K562 (cell line): ENCODE measurements around the gene ENKUR. TPM values are rescaled to one million over a fixed set of nuclear protein-coding genes. Genes with fewer than 3 reads are reported as not detected.
A peak's percentile ranks its signal among the peaks of the same experiment; 100 is the strongest.

Experiments
- ATF1 ChIP-seq, 2 experiments: fragments of 450-650 bp in 1 of 2; IDR thresholded peaks; 2 replicates each; pipeline ENCODE4 v1.6.1; 2016; ENCODE audit warnings: missing compliant biosample characterization in 1 of 2, missing genetic modification characterization in 1 of 2
- DMBX1 ChIP-seq: fragments of 250-450 bp; sonication (Bioruptor Pico); IDR thresholded peaks from 2 replicates; pipeline ENCODE4 v1.8.0; 2022; ENCODE audit warnings: inconsistent platforms, mild to moderate bottlenecking, moderate library complexity, borderline replicate concordance
- ETV1 ChIP-seq: fragments of 450-650 bp; conservative IDR thresholded peaks from 2 replicates; pipeline ENCODE4 v1.6.1; 2016; ENCODE audit warnings: missing genetic modification characterization, control low read depth, low read depth, missing compliant biosample characterization
- JUND ChIP-seq, 2 experiments: IDR thresholded peaks; 2 replicates in 1 of 2; 3 replicates in 1 of 2; pipeline ENCODE4 v1.6.1; 2011; ENCODE audit warnings: borderline replicate concordance in 2 of 2, low read depth in 2 of 2, low read length in 2 of 2, improper control_type of control experiment in 1 of 2, missing biosample characterization in 1 of 2, missing genetic modification characterization in 1 of 2, missing genetic modification reagents in 1 of 2
- POLR2A ChIP-seq: fragments of 450-650 bp; conservative IDR thresholded peaks from 2 replicates; pipeline ENCODE4 v1.6.1; 2016
- POLR2B ChIP-seq: fragments of 450-650 bp; IDR thresholded peaks from 2 replicates; pipeline ENCODE4 v1.6.1; 2018; ENCODE audit warnings: low read depth; ENCODE audit not compliant: partially characterized antibody
- TAF7 ChIP-seq: fragments of 450-650 bp; IDR thresholded peaks from 2 replicates; pipeline ENCODE4 v1.6.1; 2016; ENCODE audit warnings: missing genetic modification characterization, missing compliant biosample characterization
- TCF3 ChIP-seq: sonication (generic); formaldehyde crosslinking; IDR thresholded peaks from 2 replicates; pipeline ENCODE4 v1.4.0; 2020; ENCODE audit warnings: mild to moderate bottlenecking, missing genetic modification reagents
- TEAD1 ChIP-seq, 2 experiments: fragments of 450-650 bp in 1 of 2; sonication (generic) in 1 of 2; formaldehyde crosslinking; IDR thresholded peaks; 2 replicates each; pipeline versions ENCODE4 v1.4.0 to v1.8.0; 2020 to 2022; ENCODE audit warnings: mild to moderate bottlenecking in 2 of 2, missing genetic modification reagents in 1 of 2
- ZFP1 ChIP-seq: fragments of 450-650 bp; formaldehyde crosslinking; IDR thresholded peaks from 2 replicates; pipeline ENCODE4 v1.4.0; 2020; ENCODE audit warnings: mild to moderate bottlenecking, mixed read lengths
- polyA plus RNA-seq, 8 experiments: library from polyadenylated mRNA; depleted of rRNA in 4 of 8; stranded (reverse) in 5 of 8; unstranded in 3 of 8; fragments of >200 nt; fragmentation: Nextera tagmentation in 2 of 8; fragmentation: Illumina TruSeq in 1 of 8; extraction: Ambion mirVana in 2 of 8; extraction: Trizol in 1 of 8; gene quantifications; 2 replicates each; pipeline versions ENCODE4 v1.2.1 to v1.2.3, GENCODE V29; 2011 to 2014; ENCODE audit warnings: inconsistent platforms in 1 of 8, missing spikeins in 1 of 8
- total RNA-seq, 7 experiments: library from RNA; depleted of rRNA in 6 of 7; stranded (reverse); fragments of >200 nt in 6 of 7; fragmentation: Illumina TruSeq in 2 of 7; extraction: Trizol in 2 of 7; gene quantifications; 2 replicates each; pipeline versions ENCODE4 v1.2.1 to v1.2.3, GENCODE V29; 2011 to 2021; ENCODE audit warnings: low replicate concordance in 1 of 7
- TF ChIP-seq, protein P1 (sequence below): fragments of 450-650 bp; IDR thresholded peaks from 2 replicates; pipeline ENCODE4 v1.6.1; 2018; ENCODE audit warnings: mild to moderate bottlenecking, low read depth; ENCODE audit not compliant: partially characterized antibody
- TF ChIP-seq, protein P2 (sequence below), 2 experiments: fragments of 450-650 bp in 1 of 2; sonication (generic) in 1 of 2; formaldehyde crosslinking; conservative IDR thresholded peaks; 2 replicates each; pipeline versions ENCODE4 v1.4.0 to v1.8.1; 2020 to 2022; ENCODE audit warnings: mild to moderate bottlenecking in 1 of 2, missing genetic modification reagents in 1 of 2
- TF ChIP-seq, protein P3 (sequence below): fragments of 450-650 bp; IDR thresholded peaks from 2 replicates; pipeline ENCODE4 v1.6.1; 2016; ENCODE audit warnings: antibody characterized with exemption
- TF ChIP-seq, protein P4 (sequence below), 2 experiments: IDR thresholded peaks in 1 of 2; conservative IDR thresholded peaks in 1 of 2; 2 replicates each; pipeline ENCODE4 v1.6.1; 2016; ENCODE audit warnings: low read depth in 2 of 2, mild to moderate bottlenecking in 1 of 2, missing compliant biosample characterization in 1 of 2, missing genetic modification characterization in 1 of 2, moderate library complexity in 1 of 2
- TF ChIP-seq, protein P5 (sequence below): fragments of 450-650 bp; IDR thresholded peaks from 2 replicates; pipeline ENCODE4 v1.6.1; 2016
- TF ChIP-seq, protein P6 (sequence below): fragments of 450-650 bp; formaldehyde crosslinking; IDR thresholded peaks from 2 replicates; pipeline ENCODE4 v1.4.0; 2022; ENCODE audit warnings: mild to moderate bottlenecking, moderate library complexity

ENKUR gene
- total and polyA plus RNA-seq, 9 of the 15 experiments (the other 6 are each of a cell fraction or from before 2014, with no cell fraction given), result 0.06 to 0.46 (median 0.20) TPM

DNA sequence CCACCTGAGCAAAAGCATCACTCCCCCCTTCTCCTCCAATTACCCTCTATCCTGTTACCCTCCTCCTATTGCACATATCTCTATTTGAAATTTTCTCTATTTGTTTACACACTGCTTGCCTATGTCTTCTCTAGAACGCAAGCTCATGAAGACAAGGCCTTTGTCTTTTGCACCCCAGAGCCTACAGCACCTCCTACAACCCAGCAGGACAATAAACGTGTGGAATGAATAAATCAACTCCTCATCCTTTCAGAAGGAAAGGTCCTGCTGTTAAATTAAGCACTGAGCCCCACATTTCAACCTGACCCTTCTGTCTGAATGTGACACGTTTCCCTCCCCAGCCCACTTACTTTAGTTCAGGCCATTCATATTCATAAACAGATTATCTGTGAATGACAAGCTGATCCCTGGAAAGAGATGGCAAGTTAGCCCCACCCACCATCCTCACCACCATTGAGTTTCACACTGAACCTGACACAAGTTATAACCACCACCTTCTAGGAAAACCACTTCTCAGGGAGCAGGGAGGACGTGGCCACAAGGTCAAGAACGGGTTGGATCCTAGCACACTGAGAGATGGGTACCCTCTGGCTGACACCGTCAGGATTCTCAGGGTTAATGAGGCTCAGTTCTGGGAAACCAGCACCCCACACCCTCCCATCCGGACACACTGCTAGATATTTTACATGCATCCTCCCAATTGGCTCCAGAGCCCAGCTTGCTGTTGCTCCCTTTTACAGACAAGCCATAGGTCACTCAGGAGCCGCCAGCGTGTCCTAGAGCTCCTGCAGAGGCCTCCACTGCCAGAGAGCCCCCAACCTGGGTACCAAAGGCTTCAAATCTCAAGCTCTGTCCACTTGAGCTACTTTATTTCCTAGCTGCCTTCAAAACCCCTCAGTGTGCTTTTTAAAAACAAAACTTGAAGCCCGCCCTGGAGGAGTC lies 64.5 kb downstream of the ENKUR start (continued):
- TF ChIP-seq, protein P1, sequence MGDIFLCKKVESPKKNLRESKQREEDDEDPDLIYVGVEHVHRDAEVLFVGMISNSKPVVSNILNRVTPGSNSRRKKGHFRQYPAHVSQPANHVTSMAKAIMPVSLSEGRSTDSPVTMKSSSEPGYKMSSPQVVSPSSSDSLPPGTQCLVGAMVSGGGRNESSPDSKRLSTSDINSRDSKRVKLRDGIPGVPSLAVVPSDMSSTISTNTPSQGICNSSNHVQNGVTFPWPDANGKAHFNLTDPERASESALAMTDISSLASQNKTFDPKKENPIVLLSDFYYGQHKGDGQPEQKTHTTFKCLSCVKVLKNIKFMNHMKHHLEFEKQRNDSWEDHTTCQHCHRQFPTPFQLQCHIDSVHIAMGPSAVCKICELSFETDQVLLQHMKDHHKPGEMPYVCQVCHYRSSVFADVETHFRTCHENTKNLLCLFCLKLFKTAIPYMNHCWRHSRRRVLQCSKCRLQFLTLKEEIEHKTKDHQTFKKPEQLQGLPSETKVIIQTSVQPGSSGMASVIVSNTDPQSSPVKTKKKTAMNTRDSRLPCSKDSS, result no peak
- TF ChIP-seq, protein P2, sequence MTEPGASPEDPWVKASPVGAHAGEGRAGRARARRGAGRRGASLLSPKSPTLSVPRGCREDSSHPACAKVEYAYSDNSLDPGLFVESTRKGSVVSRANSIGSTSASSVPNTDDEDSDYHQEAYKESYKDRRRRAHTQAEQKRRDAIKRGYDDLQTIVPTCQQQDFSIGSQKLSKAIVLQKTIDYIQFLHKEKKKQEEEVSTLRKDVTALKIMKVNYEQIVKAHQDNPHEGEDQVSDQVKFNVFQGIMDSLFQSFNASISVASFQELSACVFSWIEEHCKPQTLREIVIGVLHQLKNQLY (CRISPR knock-in tag; conservative IDR thresholded peaks at IDR 0.05), result no peak
- TF ChIP-seq, protein P3, sequence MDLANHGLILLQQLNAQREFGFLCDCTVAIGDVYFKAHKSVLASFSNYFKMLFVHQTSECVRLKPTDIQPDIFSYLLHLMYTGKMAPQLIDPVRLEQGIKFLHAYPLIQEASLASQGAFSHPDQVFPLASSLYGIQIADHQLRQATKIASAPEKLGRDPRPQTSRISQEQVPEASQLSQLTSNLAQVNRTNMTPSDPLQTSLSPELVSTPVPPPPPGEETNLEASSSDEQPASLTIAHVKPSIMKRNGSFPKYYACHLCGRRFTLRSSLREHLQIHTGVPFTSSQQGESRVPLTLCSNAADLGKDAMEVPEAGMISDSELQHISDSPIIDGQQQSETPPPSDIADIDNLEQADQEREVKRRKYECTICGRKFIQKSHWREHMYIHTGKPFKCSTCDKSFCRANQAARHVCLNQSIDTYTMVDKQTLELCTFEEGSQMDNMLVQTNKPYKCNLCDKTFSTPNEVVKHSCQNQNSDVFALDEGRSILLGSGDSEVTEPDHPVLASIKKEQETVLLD, result 0 out of 2 replicates have a peak, but pooled peaks have one; percentile 29
- TF ChIP-seq TCF3 (CRISPR knock-in tag) (0 out of 2 replicates have a peak, but pooled peaks have one; percentile 5), POLR2B (peak; percentile 75), DMBX1 (CRISPR knock-in tag) (no peak), ETV1 (tag) (peak; percentile 67), JUND (IDR thresholded peaks at IDR 0.05; ENCODE audit: borderline replicate concordance, low read depth, low read length) (peak; percentile 61; the same call in 1 of the 2 replicates), JUND (tag; IDR thresholded peaks at IDR 0.05; ENCODE audit: borderline replicate concordance, low read depth, low read length) (no peak), ZFP1 (CRISPR knock-in tag) (no peak), TEAD1 (CRISPR knock-in tag; IDR thresholded peaks at IDR 0.05) (no peak), ATF1 (CRISPR knock-in tag; IDR thresholded peaks at IDR 0.05) (no peak), ATF1 (tag; IDR thresholded peaks at IDR 0.05) (peak; percentile 64), TAF7 (tag) (0 out of 2 replicates have a peak, but pooled peaks have one; percentile 45), POLR2A (peak; percentile 84)
- TF ChIP-seq, protein P4, sequence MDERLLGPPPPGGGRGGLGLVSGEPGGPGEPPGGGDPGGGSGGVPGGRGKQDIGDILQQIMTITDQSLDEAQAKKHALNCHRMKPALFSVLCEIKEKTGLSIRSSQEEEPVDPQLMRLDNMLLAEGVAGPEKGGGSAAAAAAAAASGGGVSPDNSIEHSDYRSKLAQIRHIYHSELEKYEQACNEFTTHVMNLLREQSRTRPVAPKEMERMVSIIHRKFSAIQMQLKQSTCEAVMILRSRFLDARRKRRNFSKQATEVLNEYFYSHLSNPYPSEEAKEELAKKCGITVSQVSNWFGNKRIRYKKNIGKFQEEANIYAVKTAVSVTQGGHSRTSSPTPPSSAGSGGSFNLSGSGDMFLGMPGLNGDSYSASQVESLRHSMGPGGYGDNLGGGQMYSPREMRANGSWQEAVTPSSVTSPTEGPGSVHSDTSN (CRISPR knock-in tag; IDR thresholded peaks at IDR 0.05; ENCODE audit: low read depth), result no peak
- TF ChIP-seq, protein P4 (tag; conservative IDR thresholded peaks at IDR 0.05; ENCODE audit: low read depth), result 0 out of 2 replicates have a peak, but pooled peaks have one; percentile 46
- TF ChIP-seq, protein P5, sequence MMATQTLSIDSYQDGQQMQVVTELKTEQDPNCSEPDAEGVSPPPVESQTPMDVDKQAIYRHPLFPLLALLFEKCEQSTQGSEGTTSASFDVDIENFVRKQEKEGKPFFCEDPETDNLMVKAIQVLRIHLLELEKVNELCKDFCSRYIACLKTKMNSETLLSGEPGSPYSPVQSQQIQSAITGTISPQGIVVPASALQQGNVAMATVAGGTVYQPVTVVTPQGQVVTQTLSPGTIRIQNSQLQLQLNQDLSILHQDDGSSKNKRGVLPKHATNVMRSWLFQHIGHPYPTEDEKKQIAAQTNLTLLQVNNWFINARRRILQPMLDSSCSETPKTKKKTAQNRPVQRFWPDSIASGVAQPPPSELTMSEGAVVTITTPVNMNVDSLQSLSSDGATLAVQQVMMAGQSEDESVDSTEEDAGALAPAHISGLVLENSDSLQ, result peak; percentile 72
- TF ChIP-seq, protein P6, sequence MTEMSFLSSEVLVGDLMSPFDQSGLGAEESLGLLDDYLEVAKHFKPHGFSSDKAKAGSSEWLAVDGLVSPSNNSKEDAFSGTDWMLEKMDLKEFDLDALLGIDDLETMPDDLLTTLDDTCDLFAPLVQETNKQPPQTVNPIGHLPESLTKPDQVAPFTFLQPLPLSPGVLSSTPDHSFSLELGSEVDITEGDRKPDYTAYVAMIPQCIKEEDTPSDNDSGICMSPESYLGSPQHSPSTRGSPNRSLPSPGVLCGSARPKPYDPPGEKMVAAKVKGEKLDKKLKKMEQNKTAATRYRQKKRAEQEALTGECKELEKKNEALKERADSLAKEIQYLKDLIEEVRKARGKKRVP (CRISPR knock-in tag), result no peak
